ENCODE data around the gene PARVB.
A peak's percentile ranks its signal among the peaks of the same experiment; 100 is the strongest.
"Not testable (repeated sequence)": the region's sequence is repeated elsewhere in the genome, so short reads cannot be mapped to it uniquely, and the experiment has no call there.

The PARVB gene

GRCh38 chr22:44029069-44029468 lies 5.0 kb downstream of the PARVB start:
- DNase-seq, result no peak

- no peak for DNase-seq
Measured at GRCh38 chr22:44030051-44030701, 6.1 kb downstream of the PARVB start.

GRCh38 chr22:44030702-44031082 lies 6.6 kb downstream of the PARVB start:
- no peak for DNase-seq

- no peak for DNase-seq
Measured at GRCh38 chr22:44031158-44031952, 7.3 kb downstream of the PARVB start.

- no peak for DNase-seq
Measured at GRCh38 chr22:44032126-44032730, 8.1 kb downstream of the PARVB start.

GRCh38 chr22:44033287-44033686 lies 9.2 kb downstream of the PARVB start:
- no peak for DNase-seq

- DNase-seq, result no peak
Measured at GRCh38 chr22:44033694-44034093, 9.6 kb downstream of the PARVB start.

GRCh38 chr22:44037519-44038375 lies 13.6 kb downstream of the PARVB start:
- DNase-seq, result peak; percentile 35 to 37

GRCh38 chr22:44039566-44040171 lies 15.6 kb downstream of the PARVB start:
- DNase-seq, result no peak

GRCh38 chr22:44042249-44043218 lies 18.4 kb downstream of the PARVB start:
- no peak for DNase-seq

- DNase-seq, result no peak
Measured at GRCh38 chr22:44045145-44045544, 21.0 kb downstream of the PARVB start.

- DNase-seq, result no peak
Measured at GRCh38 chr22:44046485-44047141, 22.5 kb downstream of the PARVB start.

- no peak for DNase-seq
Measured at GRCh38 chr22:44047891-44048301, 23.8 kb downstream of the PARVB start.

- no peak for DNase-seq
Measured at GRCh38 chr22:44049486-44050231, 25.6 kb downstream of the PARVB start.

GRCh38 chr22:44050766-44051355 lies 26.8 kb downstream of the PARVB start:
- no peak for DNase-seq

GRCh38 chr22:44051358-44051757 lies 27.3 kb downstream of the PARVB start:
- no peak for DNase-seq

GRCh38 chr22:44051961-44052360 lies 27.9 kb downstream of the PARVB start:
- DNase-seq, result no peak

GRCh38 chr22:44055805-44056204 lies 31.7 kb downstream of the PARVB start:
- DNase-seq, result no peak

GRCh38 chr22:44056649-44057048 lies 32.5 kb downstream of the PARVB start:
- DNase-seq, result not testable (repeated sequence)

Data from SHP77 (cell line).